IPS DF 19.7 (cell line): ENCODE results near the gene TNNT3.
"Not testable (repeated sequence)": the region's sequence is repeated elsewhere in the genome, so short reads cannot be mapped to it uniquely, and the experiment has no call there.

Source experiments
- DNase-seq: peaks from one replicate; pipeline ENCODE4 v3.0.0-alpha.2; 2013; ENCODE audit warnings: low read depth, low spot score

Gene TNNT3

GRCh38 chr11:1934335-1935155 lies 15.0 kb downstream of the TNNT3 start:
- DNase-seq = no peak

GRCh38 chr11:1935156-1936071 lies 15.9 kb downstream of the TNNT3 start:
- no peak for DNase-seq

GRCh38 chr11:1936072-1936780 lies 16.7 kb downstream of the TNNT3 start:
- DNase-seq = no peak

GRCh38 chr11:1936781-1937615 lies 17.5 kb downstream of the TNNT3 start:
- DNase-seq = no peak

GRCh38 chr11:1937616-1938342 lies 18.3 kb downstream of the TNNT3 start:
- DNase-seq = no peak

- no peak for DNase-seq
Measured at GRCh38 chr11:1938343-1939005, 19.0 kb downstream of the TNNT3 start.

GRCh38 chr11:1939006-1939625 lies 19.6 kb downstream of the TNNT3 start:
- DNase-seq = no peak

- not testable (repeated sequence) for DNase-seq
Measured at GRCh38 chr11:1939788-1940187, 20.3 kb downstream of the TNNT3 start.

GRCh38 chr11:1942558-1943260 lies 23.2 kb downstream of the TNNT3 start:
- DNase-seq = no peak

GRCh38 chr11:1943576-1943975 lies 24.1 kb downstream of the TNNT3 start:
- DNase-seq = no peak

- DNase-seq = no peak
Measured at GRCh38 chr11:1943977-1944376, 24.5 kb downstream of the TNNT3 start.

- no peak for DNase-seq
Measured at GRCh38 chr11:1946812-1947484, 27.4 kb downstream of the TNNT3 start, which contains the start of gene MRPL23. MRPL23 (plus strand) TSS chr11:1947332; CDS start chr11:1947363, 31 bp downstream.

GRCh38 chr11:1947592-1948237 lies 28.2 kb downstream of the TNNT3 start:
- no peak for DNase-seq

GRCh38 chr11:1948389-1948788 lies 28.9 kb downstream of the TNNT3 start:
- no peak for DNase-seq

- DNase-seq = no peak
Measured at GRCh38 chr11:1949302-1949701, 29.8 kb downstream of the TNNT3 start.

GRCh38 chr11:1949922-1950321 lies 30.4 kb downstream of the TNNT3 start:
- DNase-seq = no peak

GRCh38 chr11:1952806-1953482 lies 33.4 kb downstream of the TNNT3 start:
- DNase-seq = no peak
